A673 (cell line): ENCODE data around the gene DLG2. TPM values are rescaled to one million over a fixed set of nuclear protein-coding genes. Genes with fewer than 3 reads are reported as not detected.

Experiments used
- BruUV-seq: library from RNA; stranded (reverse); fragments of 400-500 nt; replicated peaks from 2 replicates; lab custom pipeline; 2021; lab: Mats Ljungman, UMichigan
- CTCF ChIA-PET: fragments of 300-600 bp; sonication (Branson Sonifier 250); formaldehyde crosslinking; loops from one replicate; lab custom pipeline; 2022; ENCODE audit warnings: antibody characterized with exemption; lab: Charles Lee
- POLR2A ChIA-PET: fragments of 300-600 bp; sonication (Branson Sonifier 250); formaldehyde crosslinking; loops from one replicate; lab custom pipeline; 2022; ENCODE audit warnings: antibody characterized with exemption; ENCODE audit not compliant: low non-redundant PET; lab: Charles Lee
- DNase-seq: peaks from one replicate; pipeline ENCODE4 v3.0.0-alpha.2; 2015; ENCODE audit warnings: low spot score
- H3K27ac ChIP-seq: fragments of 200-600 bp; sonication (generic); 2 replicates; pipeline ENCODE4 v1.5.1; 2016; ENCODE audit warnings: mixed run types, low read depth, mild to moderate bottlenecking, mixed read lengths, antibody characterized with exemption, low read length; ENCODE audit not compliant: poor library complexity, severe bottlenecking
- H3K27me3 ChIP-seq: fragments of 200-600 bp; sonication (generic); replicated peaks from 2 replicates; pipeline ENCODE4 v1.6.1; 2017; ENCODE audit warnings: mixed run types, low read depth, mild to moderate bottlenecking, mixed read lengths, antibody characterized with exemption, low read length; ENCODE audit not compliant: insufficient read depth, poor library complexity
- H3K36me3 ChIP-seq: fragments of 200-600 bp; sonication (generic); 2 replicates; pipeline ENCODE4 v1.6.1; 2016; ENCODE audit warnings: mixed run types, mild to moderate bottlenecking, mixed read lengths, antibody characterized with exemption, low read length; ENCODE audit not compliant: insufficient read depth, poor library complexity, severe bottlenecking
- H3K4me1 ChIP-seq: fragments of 200-600 bp; sonication (generic); 2 replicates; pipeline ENCODE4 v1.6.1; 2017; ENCODE audit warnings: mixed run types, mild to moderate bottlenecking, mixed read lengths, antibody characterized with exemption, low read length; ENCODE audit not compliant: insufficient read depth, poor library complexity, severe bottlenecking
- H3K4me3 ChIP-seq: fragments of 200-600 bp; sonication (generic); 2 replicates; pipeline ENCODE4 v1.5.1; 2016; ENCODE audit warnings: low read depth, mixed run types, mild to moderate bottlenecking, mixed read lengths, low read length; ENCODE audit not compliant: poor library complexity, severe bottlenecking
- H3K9me3 ChIP-seq: fragments of 200-600 bp; sonication (generic); 2 replicates; pipeline ENCODE4 v1.6.1; 2016; ENCODE audit warnings: mixed run types, low read depth, mild to moderate bottlenecking, mixed read lengths, antibody characterized with exemption, low read length; ENCODE audit not compliant: poor library complexity, severe bottlenecking
- EZH2 ChIP-seq: fragments of 200-600 bp; sonication (generic); IDR thresholded peaks from 2 replicates; pipeline ENCODE4 v1.6.1; 2017; ENCODE audit warnings: borderline replicate concordance, low read depth, mild to moderate bottlenecking, mixed read lengths, antibody characterized with exemption, low read length; ENCODE audit not compliant: poor library complexity, severe bottlenecking
- intact Hi-C: fragments of 100-400 bp; cut with micrococcal nuclease; formaldehyde crosslinking; loops from one replicate; pipeline ENCODE4 v1.10.0; 2022; ENCODE audit not compliant: unreplicated experiment
- total RNA-seq: library from RNA; stranded (reverse); gene quantifications from 2 replicates; pipeline ENCODE4 v1.2.3, GENCODE V29; 2021
- TF ChIP-seq, protein P1 (sequence below): fragments of 300-800, 200-600 bp; sonication (generic); conservative IDR thresholded peaks from 2 replicates; pipeline ENCODE4 v1.5.1; 2017; ENCODE audit warnings: low read depth, mild to moderate bottlenecking, antibody characterized with exemption, low read length, moderate library complexity, mixed read lengths

DLG2 gene
- total RNA-seq, 1 experiment from 2014 or later = 277 TPM

DNA sequence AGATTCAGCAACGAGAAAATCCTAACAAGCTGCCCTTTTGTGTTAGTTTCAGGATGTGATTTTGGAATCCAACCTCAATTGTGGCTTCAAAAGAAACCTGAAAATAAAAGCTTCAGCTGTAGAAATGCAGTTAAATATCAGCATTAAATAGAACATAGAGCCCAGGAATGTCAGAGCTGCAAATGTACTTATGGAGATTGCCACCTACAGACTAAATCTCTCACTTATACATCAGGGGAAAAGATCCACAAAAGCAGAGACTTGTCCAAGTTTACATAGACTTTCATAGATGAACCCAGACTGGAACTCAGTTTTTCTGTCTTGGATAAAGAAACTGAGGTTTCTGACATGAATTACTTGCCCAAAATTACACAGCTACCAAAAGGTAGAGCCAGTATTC is 446.6 kb downstream of the DLG2 start:
- Histone ChIP-seq H3K4me1 (peaks cover 2% of the 10 kb centered on the region), H3K27me3 (no peaks in the 10 kb centered on the region), H3K4me3 (no peak overlapping the region), H3K36me3 (no peaks in the 10 kb centered on the region), H3K9me3 (no peaks in the 10 kb centered on the region), H3K27ac (no peak overlapping the region)
- DNase-seq = no peak
- intact Hi-C loops = no loop called here
- TF ChIP-seq EZH2 = no peak
- POLR2A ChIA-PET = no interaction called here
- CTCF ChIA-PET = no interaction called here
- BruUV-seq = no TSS peak

GRCh38 chr11:85171648-85172257 is 455.4 kb downstream of the DLG2 start:
- H3K36me3 ChIP-seq = no peaks in the 10 kb centered on the region
- DNase-seq = no peak
- no peak overlapping the region for H3K4me3 ChIP-seq
- H3K27ac ChIP-seq = no peak overlapping the region
- H3K4me1 ChIP-seq = no peaks in the 10 kb centered on the region
- CTCF ChIA-PET = no interaction called here
- POLR2A ChIA-PET = no interaction called here
- no TSS peak for BruUV-seq
- no peaks in the 10 kb centered on the region for H3K27me3 ChIP-seq
- intact Hi-C loops = no loop called here
- no peaks in the 10 kb centered on the region for H3K9me3 ChIP-seq
- TF ChIP-seq, protein P1, sequence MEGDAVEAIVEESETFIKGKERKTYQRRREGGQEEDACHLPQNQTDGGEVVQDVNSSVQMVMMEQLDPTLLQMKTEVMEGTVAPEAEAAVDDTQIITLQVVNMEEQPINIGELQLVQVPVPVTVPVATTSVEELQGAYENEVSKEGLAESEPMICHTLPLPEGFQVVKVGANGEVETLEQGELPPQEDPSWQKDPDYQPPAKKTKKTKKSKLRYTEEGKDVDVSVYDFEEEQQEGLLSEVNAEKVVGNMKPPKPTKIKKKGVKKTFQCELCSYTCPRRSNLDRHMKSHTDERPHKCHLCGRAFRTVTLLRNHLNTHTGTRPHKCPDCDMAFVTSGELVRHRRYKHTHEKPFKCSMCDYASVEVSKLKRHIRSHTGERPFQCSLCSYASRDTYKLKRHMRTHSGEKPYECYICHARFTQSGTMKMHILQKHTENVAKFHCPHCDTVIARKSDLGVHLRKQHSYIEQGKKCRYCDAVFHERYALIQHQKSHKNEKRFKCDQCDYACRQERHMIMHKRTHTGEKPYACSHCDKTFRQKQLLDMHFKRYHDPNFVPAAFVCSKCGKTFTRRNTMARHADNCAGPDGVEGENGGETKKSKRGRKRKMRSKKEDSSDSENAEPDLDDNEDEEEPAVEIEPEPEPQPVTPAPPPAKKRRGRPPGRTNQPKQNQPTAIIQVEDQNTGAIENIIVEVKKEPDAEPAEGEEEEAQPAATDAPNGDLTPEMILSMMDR = no peak
- TF ChIP-seq EZH2 = no peak

DNA sequence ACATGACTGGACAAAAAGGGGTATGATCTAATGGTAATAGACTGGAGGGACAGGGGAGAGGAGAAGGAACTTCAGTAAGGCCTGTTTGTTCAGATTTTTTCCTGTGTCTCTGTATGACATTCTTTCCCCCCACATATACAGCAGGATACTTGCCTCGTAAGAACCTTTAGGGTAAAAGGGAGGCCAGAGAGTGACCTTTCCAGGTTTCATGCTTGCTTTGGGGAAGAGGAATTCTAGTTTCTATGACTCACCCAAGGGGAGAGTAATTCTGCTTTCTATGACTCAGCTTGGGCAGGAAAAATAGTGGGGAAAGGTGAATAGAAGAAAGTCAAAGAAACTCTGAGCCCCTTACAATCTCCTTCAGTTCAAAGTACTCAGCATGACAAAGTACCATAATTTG is 457.0 kb downstream of the DLG2 start:
- Histone ChIP-seq H3K27me3 (no peaks in the 10 kb centered on the region), H3K4me1 (no peaks in the 10 kb centered on the region), H3K36me3 (no peaks in the 10 kb centered on the region), H3K27ac (no peak overlapping the region), H3K4me3 (no peak overlapping the region), H3K9me3 (no peaks in the 10 kb centered on the region)
- POLR2A ChIA-PET = no interaction called here
- intact Hi-C loops = no loop called here
- CTCF ChIA-PET = no interaction called here
- DNase-seq = no peak
- TF ChIP-seq, protein P1 = no peak
- no peak for TF ChIP-seq EZH2
- no TSS peak for BruUV-seq

DNA sequence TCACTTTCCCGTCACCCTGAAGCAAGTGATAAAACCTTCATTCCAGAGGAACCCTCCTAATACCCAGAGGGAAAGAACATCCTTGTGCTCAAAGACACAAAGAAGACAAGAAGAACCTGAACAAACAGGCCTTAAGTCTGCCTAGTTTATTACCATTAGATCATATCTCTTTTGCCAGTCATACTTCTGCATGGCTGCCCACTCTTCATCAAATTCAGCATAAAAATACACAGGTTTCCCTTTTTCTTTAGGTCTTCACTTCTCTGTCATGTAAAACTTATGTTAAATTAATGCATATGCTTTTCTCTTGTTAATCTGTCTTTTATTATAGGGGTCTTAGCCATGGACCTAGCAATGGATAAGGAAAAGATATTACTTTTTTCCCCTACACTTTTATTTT is 459.7 kb downstream of the DLG2 start:
- ChIA-PET POLR2A (no interaction called here), CTCF (no interaction called here)

More for the DNA sequence above, 459.7 kb downstream of the DLG2 start:
- Histone ChIP-seq H3K4me1 (no peaks in the 10 kb centered on the region), H3K36me3 (no peaks in the 10 kb centered on the region), H3K4me3 (no peak overlapping the region), H3K9me3 (no peaks in the 10 kb centered on the region), H3K27ac (no peak overlapping the region), H3K27me3 (no peaks in the 10 kb centered on the region)
- BruUV-seq = no TSS peak
- intact Hi-C loops = no loop called here
- no peak for TF ChIP-seq EZH2
- TF ChIP-seq, protein P1 = no peak
- no peak for DNase-seq
